Measurements from ENCODE around the gene DNM2. TPM values are rescaled to one million over a fixed set of nuclear protein-coding genes. Genes with fewer than 3 reads are reported as not detected.

DNM2 gene
- total and polyA plus RNA-seq, 9 of the 15 experiments (the other 6 are each of a cell fraction or from before 2014, with no cell fraction given): 2.2 to 161 (median 72.6) TPM

DNA sequence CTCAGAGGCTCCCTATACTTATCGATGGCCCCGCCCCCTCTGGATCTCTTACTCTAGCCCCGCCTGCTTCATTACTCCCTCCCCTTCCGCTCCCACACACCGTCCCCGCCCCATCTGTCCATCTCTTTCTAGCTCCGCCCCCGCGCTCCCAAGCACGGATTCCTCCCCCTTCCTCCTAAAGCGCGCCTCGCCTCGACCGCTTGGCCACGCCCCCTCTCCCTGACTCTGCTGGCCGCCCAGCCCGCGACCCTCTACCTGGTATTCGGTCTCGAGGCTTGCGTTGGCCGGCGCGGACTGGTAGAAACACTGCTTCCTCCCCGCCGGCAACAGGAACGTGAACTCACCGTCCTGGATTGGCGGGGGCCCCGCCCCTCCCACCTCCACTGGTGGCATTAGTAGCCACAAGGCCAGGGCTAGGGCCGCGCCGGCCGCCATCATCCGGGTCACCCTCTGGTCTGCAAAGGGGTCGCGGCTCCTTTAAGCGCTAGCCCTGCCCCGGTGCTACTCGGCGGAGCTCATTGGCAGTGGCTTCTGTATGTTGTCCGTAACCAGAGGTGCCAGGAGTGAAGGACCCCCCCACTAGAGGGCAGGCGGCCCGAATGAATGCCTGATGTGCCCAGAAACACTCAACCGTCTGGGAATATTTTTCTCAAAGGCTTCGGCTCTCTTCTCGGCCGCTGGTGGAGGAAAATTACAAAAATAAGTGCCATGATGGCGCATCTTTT is 118.0 kb downstream of the DNM2 start, which contains the start of gene TMED1 (continued):
- TF ChIP-seq STAT5A (IDR thresholded peaks at IDR 0.05; ENCODE audit: borderline replicate concordance, low read length) (no peak), ZNF239 (CRISPR knock-in tag; IDR thresholded peaks at IDR 0.05) (no peak), ZBED1 (IDR thresholded peaks at IDR 0.05) (peak; percentile 62; the same call in 1 of the 2 replicates), NCOA2 (IDR thresholded peaks at IDR 0.05; ENCODE audit: partially characterized antibody in 2 of 2) (peak in 1 of 2 experiments; percentile 97), E2F4 (CRISPR knock-in tag; IDR thresholded peaks at IDR 0.05; ENCODE audit: low read depth) (no peak), ESRRA (IDR thresholded peaks at IDR 0.05; ENCODE audit: borderline replicate concordance, low read depth) (peak; percentile 40), ARHGAP35 (IDR thresholded peaks at IDR 0.05; ENCODE audit: partially characterized antibody) (no peak), ZNF584 (CRISPR knock-in tag; IDR thresholded peaks at IDR 0.05; ENCODE audit: low read depth) (no peak), ASH1L (IDR thresholded peaks at IDR 0.05; ENCODE audit: borderline replicate concordance, low read depth, partially characterized antibody) (no peak), BCL6 (CRISPR knock-in tag; IDR thresholded peaks at IDR 0.05) (no peak), MCM3 (IDR thresholded peaks at IDR 0.05) (no peak), SMAD4 (CRISPR knock-in tag; conservative IDR thresholded peaks at IDR 0.05) (no peak), JUND (IDR thresholded peaks at IDR 0.05; ENCODE audit: borderline replicate concordance, low read depth, low read length) (no peak), JUND (tag; IDR thresholded peaks at IDR 0.05; ENCODE audit: borderline replicate concordance, low read depth, low read length) (no peak), EP400 (IDR thresholded peaks at IDR 0.05) (no peak)
- TF ChIP-seq, protein P1, sequence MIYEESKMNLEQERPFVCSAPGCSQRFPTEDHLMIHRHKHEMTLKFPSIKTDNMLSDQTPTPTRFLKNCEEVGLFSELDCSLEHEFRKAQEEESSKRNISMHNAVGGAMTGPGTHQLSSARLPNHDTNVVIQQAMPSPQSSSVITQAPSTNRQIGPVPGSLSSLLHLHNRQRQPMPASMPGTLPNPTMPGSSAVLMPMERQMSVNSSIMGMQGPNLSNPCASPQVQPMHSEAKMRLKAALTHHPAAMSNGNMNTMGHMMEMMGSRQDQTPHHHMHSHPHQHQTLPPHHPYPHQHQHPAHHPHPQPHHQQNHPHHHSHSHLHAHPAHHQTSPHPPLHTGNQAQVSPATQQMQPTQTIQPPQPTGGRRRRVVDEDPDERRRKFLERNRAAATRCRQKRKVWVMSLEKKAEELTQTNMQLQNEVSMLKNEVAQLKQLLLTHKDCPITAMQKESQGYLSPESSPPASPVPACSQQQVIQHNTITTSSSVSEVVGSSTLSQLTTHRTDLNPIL (CRISPR knock-in tag; IDR thresholded peaks at IDR 0.05): no peak
- TF ChIP-seq, protein P2, sequence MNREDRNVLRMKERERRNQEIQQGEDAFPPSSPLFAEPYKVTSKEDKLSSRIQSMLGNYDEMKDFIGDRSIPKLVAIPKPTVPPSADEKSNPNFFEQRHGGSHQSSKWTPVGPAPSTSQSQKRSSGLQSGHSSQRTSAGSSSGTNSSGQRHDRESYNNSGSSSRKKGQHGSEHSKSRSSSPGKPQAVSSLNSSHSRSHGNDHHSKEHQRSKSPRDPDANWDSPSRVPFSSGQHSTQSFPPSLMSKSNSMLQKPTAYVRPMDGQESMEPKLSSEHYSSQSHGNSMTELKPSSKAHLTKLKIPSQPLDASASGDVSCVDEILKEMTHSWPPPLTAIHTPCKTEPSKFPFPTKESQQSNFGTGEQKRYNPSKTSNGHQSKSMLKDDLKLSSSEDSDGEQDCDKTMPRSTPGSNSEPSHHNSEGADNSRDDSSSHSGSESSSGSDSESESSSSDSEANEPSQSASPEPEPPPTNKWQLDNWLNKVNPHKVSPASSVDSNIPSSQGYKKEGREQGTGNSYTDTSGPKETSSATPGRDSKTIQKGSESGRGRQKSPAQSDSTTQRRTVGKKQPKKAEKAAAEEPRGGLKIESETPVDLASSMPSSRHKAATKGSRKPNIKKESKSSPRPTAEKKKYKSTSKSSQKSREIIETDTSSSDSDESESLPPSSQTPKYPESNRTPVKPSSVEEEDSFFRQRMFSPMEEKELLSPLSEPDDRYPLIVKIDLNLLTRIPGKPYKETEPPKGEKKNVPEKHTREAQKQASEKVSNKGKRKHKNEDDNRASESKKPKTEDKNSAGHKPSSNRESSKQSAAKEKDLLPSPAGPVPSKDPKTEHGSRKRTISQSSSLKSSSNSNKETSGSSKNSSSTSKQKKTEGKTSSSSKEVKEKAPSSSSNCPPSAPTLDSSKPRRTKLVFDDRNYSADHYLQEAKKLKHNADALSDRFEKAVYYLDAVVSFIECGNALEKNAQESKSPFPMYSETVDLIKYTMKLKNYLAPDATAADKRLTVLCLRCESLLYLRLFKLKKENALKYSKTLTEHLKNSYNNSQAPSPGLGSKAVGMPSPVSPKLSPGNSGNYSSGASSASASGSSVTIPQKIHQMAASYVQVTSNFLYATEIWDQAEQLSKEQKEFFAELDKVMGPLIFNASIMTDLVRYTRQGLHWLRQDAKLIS (CRISPR knock-in tag; IDR thresholded peaks at IDR 0.05): no peak
